D721Med (cell line): Measurements from ENCODE around the gene LAMA5.

ENCODE experiments used
- DNase-seq: peaks from one replicate; pipeline ENCODE4 v3.0.0; 2011; ENCODE audit warnings: low spot score; ENCODE audit not compliant: insufficient read length
- FAIRE-seq: peaks from 2 replicates; lab custom pipeline; 2011; peaks lifted over from hg19 to GRCh38; lab: Jason Lieb, UNC
- TF ChIP-seq, protein P1 (sequence below): IDR thresholded peaks from 2 replicates; pipeline ENCODE4 v1.5.1; 2012; ENCODE audit warnings: mild to moderate bottlenecking, control low read depth; ENCODE audit not compliant: insufficient read depth; ENCODE audit errors: missing control alignments

The LAMA5 gene

DNA sequence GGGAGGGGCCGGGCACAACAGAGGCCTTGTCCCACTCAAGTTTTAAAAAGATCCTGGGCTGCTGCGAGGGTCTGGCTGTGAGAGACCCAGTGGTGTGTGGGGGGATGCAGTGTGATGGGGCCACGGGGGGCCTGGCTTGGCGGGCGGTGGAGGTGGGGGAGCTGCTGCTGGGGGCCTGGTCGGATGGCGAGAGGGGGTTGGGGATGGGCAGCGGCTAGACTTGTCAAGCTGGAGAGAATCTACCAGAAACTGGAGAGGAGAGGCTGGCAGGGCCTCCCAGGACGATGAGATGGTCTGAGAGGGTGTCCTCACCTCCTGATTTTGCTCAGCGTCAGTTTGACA lies 24.9 kb upstream of the LAMA5 start:
- TF ChIP-seq, protein P1, sequence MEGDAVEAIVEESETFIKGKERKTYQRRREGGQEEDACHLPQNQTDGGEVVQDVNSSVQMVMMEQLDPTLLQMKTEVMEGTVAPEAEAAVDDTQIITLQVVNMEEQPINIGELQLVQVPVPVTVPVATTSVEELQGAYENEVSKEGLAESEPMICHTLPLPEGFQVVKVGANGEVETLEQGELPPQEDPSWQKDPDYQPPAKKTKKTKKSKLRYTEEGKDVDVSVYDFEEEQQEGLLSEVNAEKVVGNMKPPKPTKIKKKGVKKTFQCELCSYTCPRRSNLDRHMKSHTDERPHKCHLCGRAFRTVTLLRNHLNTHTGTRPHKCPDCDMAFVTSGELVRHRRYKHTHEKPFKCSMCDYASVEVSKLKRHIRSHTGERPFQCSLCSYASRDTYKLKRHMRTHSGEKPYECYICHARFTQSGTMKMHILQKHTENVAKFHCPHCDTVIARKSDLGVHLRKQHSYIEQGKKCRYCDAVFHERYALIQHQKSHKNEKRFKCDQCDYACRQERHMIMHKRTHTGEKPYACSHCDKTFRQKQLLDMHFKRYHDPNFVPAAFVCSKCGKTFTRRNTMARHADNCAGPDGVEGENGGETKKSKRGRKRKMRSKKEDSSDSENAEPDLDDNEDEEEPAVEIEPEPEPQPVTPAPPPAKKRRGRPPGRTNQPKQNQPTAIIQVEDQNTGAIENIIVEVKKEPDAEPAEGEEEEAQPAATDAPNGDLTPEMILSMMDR: no peak
- FAIRE-seq: no peak
- DNase-seq: no peak

DNA sequence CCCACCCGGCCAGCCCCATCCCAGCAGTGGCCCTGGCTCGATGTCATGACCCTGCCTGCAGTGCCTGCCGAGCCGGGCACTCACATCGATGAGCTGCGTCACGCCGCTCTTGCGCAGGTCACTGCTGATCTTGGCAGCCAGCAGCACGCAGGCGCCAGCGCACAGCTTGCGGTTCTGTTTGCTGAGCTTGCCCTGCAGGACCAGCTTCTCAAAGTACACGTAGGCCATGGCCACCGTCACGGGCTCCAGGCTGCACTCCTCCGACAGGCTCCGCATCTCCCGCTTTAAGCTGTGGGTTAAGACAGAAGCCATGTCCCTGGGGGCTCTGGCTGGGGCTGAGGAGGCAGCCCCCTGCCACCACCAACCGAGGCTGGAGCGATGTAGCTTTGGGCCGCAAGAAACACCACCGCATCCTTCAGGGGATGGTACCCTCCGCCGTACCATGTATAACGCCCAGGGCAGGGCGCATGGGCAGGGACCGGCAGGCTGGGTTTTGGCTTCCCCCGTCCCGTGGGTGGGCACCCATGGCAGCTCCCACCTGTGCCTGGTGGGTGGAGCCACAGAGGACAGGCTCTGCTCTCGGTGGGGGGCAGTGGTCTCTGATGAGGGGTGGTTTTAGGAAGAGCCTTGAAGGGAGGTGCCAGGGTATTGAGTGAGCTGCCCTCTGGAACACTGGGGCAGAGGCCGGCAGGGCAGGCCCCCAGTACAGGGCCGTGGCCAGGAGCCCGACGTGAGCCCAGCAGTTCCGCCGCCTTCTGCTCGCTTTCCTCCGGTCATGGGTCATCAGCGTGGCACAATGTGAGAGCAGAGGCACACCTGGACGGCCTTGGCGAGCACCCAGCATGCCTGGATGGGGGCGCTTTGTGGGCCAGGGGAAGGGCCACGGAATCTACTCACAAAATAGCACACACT lies 24.3 kb upstream of the LAMA5 start:
- TF ChIP-seq, protein P1: no peak
- FAIRE-seq (no peak), DNase-seq (no peak)

DNA sequence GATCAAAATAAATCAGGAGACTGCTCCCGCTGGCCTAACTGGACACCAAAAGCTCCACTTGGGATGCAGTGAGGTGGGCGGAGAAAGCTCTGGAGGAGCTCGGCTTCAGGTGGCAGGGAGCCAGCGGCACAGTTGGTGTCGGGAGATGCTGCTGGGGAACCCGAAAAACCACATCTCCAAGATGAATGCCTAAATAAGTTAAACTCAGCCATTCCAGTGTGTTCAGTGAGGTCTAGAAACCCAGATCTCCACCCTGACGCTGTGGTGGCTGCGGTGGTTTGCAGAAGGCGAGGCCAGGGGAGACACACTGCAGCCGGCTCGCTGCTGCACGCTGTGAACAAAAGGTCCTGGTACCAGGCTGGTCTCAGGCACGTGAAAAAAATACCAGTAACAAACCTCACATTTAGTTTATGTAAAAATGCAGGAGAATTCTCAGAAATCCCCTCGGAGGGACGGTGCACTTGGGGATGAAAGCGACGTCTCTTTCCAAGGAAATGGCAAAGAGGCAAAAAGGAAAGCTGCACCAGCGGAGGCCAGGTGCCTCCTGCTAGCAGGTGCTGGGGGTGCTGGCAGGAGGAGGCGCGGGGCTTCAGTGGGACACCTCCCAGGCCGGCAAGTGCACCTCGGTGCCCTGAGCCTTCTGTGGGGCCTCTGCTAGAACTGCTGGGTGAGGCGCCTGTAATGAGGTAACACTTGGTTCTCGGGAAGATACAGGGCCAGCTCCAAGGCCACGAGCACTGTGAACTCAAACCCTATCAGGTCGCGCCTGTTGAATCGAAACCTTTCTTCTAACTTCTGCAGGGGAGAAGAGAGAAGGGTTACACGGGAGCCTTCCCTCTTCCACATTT lies 23.4 kb upstream of the LAMA5 start:
- DNase-seq (no peak), FAIRE-seq (no peak)
- TF ChIP-seq, protein P1: no peak

DNA sequence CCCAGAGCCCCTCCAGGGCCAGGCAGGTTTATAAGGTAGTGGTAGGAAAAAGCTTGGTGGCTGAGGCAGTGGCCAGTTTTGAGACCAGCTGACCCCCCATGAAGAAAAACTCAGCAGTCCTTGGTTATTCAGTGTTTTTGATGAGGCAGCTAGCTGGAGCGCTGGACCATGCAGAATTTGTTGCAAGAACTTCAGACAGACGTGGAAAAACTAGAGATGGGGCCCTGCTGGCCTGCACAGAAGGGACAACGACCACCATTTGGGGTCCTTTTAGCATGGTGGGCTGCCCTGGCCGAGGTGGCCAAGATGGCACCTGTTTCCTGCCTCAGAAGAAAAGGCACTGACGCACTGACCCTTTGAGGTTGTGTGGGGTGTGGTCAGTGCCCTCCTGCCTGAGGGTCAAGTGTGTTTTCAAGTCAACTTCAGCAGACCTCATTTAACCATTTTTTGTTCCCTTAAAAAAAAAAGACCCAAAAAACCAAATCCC lies 22.5 kb upstream of the LAMA5 start:
- no peak for FAIRE-seq

DNA sequence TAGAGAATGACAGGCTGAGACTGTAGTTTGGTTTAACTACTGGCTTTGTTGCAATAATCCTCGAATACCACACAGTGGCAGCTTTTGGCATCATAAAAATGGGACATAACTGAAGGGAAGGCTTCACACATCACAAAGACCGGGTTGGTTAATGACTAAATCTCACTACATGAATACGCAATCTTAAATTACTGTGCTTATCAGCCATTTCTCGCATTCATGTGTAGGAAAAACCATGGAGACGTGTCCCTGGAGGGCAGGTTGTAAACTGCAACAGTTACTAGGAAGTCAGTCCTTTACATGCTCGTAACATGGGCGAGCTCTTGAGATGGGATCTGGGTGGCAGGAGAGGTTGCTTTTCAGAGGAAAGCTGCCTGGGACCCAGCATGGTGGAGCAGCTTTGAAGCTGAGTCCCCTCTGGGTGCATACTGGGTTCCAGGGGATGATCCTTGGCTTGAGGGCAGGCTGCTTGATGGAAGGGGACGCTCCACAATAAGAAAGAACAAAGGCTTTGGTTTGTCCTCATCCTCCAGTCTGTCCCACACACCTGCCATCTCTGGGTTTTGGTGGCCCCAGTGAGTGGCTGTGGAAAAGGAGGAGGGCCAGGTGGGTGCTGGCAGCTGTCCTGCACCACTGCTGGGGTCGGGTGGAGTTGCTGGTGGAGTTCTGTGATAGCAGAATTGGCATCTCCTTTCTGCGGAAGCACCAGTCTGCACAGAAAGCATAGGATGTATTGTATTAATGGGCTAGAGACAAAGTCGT lies 21.9 kb upstream of the LAMA5 start:
- TF ChIP-seq, protein P1: no peak
- DNase-seq: no peak
- no peak for FAIRE-seq

More for the DNA sequence above, 22.5 kb upstream of the LAMA5 start:
- no peak for DNase-seq
- TF ChIP-seq, protein P1: no peak

DNA sequence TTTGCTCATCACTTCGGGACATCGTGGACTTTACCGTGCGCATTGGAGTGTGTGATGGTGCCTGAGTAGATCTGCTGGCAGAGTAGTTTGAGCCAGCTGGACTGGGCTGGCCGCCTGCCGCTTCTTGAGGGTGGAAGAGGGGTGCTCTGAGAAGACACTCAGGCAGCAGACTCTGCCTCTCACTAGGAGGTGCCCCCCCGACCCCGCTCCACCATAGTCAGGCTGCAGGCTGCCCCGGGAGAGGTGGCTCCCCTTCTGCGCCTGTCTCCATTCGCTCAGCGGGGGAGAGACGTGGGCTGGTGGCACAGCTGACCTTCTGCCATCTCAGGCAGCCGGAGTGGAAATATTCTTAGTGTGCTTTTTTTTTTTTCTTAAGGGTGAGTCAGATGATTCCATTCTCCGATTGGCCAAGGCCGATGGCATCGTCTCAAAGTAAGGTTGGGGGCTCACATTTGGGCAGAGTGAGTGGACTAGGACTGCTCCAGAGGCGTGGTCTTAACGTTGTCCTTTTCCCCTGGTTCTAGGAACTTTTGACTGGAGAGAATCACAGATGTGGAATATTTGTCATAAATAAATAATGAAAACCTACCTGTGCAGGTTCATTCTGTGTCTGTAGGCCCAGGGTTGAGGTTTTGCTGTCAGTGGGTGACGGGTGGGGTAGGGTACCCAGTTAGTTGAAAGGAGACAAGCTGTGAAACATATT lies 21.0 kb upstream of the LAMA5 start:
- FAIRE-seq (no peak), DNase-seq (no peak)
- TF ChIP-seq, protein P1: no peak
